ENCODE measurements around the gene CAMK2N1.
"Not testable (repeated sequence)": the region's sequence is repeated elsewhere in the genome, so short reads cannot be mapped to it uniquely, and the experiment has no call there.

- not testable (repeated sequence) for TF ChIP-seq CTCF, POLR2A (IDR thresholded peaks at IDR 0.05)
Observed at GRCh38 chr1:20519609-20520262, 33.7 kb upstream of the CAMK2N1 start.
